IPS-11a (cell line): ENCODE results near the gene ARHGEF10L.

Experiments used
- H3K4me3 ChIP-seq: one replicate; pipeline ENCODE4 v1.5.1; 2013; ENCODE audit warnings: low read depth, low read length, control low read depth

The ARHGEF10L gene

GRCh38 chr1:17549384-17549783, 9.9 kb downstream of the ARHGEF10L start:
- no peak overlapping the region for H3K4me3 ChIP-seq

- no peak overlapping the region for H3K4me3 ChIP-seq
Observed at GRCh38 chr1:17550729-17551584, 11.5 kb downstream of the ARHGEF10L start.

GRCh38 chr1:17551755-17552234, 12.3 kb downstream of the ARHGEF10L start:
- H3K4me3 ChIP-seq = no peak overlapping the region

GRCh38 chr1:17553975-17554700, 14.6 kb downstream of the ARHGEF10L start:
- H3K4me3 ChIP-seq = no peak overlapping the region

GRCh38 chr1:17554954-17555353, 15.5 kb downstream of the ARHGEF10L start:
- H3K4me3 ChIP-seq = no peak overlapping the region

GRCh38 chr1:17557986-17558385, 18.5 kb downstream of the ARHGEF10L start:
- H3K4me3 ChIP-seq = no peak overlapping the region

- H3K4me3 ChIP-seq = no peak overlapping the region
Observed at GRCh38 chr1:17558541-17558940, 19.0 kb downstream of the ARHGEF10L start.

- no peak overlapping the region for H3K4me3 ChIP-seq
Observed at GRCh38 chr1:17558954-17559614, 19.6 kb downstream of the ARHGEF10L start.

GRCh38 chr1:17559615-17560419, 20.3 kb downstream of the ARHGEF10L start:
- H3K4me3 ChIP-seq = no peak overlapping the region

- no peak overlapping the region for H3K4me3 ChIP-seq
Observed at GRCh38 chr1:17561247-17561548, 21.7 kb downstream of the ARHGEF10L start.

GRCh38 chr1:17561561-17561985, 22.1 kb downstream of the ARHGEF10L start:
- no peak overlapping the region for H3K4me3 ChIP-seq

- no peak overlapping the region for H3K4me3 ChIP-seq
Observed at GRCh38 chr1:17562375-17562774, 22.9 kb downstream of the ARHGEF10L start.

- H3K4me3 ChIP-seq = no peak overlapping the region
Observed at GRCh38 chr1:17563494-17564281, 24.2 kb downstream of the ARHGEF10L start.

GRCh38 chr1:17564458-17565393, 25.2 kb downstream of the ARHGEF10L start:
- no peak overlapping the region for H3K4me3 ChIP-seq

- no peak overlapping the region for H3K4me3 ChIP-seq
Observed at GRCh38 chr1:17565461-17566252, 26.2 kb downstream of the ARHGEF10L start.

- no peak overlapping the region for H3K4me3 ChIP-seq
Observed at GRCh38 chr1:17566417-17566816, 26.9 kb downstream of the ARHGEF10L start.

- no peak overlapping the region for H3K4me3 ChIP-seq
Observed at GRCh38 chr1:17566892-17567291, 27.4 kb downstream of the ARHGEF10L start.

GRCh38 chr1:17567582-17567981, 28.1 kb downstream of the ARHGEF10L start:
- H3K4me3 ChIP-seq = no peak overlapping the region
